Uterus (tissue), 2 donors: ENCODE data around the gene PPP1R16B.

Experiments used
- CTCF ChIP-seq, 4 experiments: fragments of 200-600 bp in 2 of 4; fragments of 450-650 bp in 2 of 4; sonication (generic) in 2 of 4; IDR thresholded peaks; one replicate each; pipeline ENCODE4 v1.5.1; 2016 to 2019; ENCODE audit warnings: antibody characterized with exemption in 4 of 4, mild to moderate bottlenecking in 2 of 4, moderate library complexity in 1 of 4
- POLR2A ChIP-seq, 2 donors: fragments of 450-650 bp; IDR thresholded peaks; one replicate each; pipeline ENCODE4 v1.6.1; 2016; ENCODE audit warnings: antibody characterized with exemption in 2 of 2, mild to moderate bottlenecking in 1 of 2, moderate library complexity in 1 of 2

- TF ChIP-seq CTCF (IDR thresholded peaks at IDR 0.05) (no peak), POLR2A (IDR thresholded peaks at IDR 0.05) (no peak)
Observed at GRCh38 chr20:38842558-38842981, 37.1 kb downstream of the PPP1R16B start.
